ENCODE data around the gene PPP1R13L.

The PPP1R13L gene

GRCh38 chr19:45333609-45334303 is 71.1 kb downstream of the PPP1R13L start:
- TF ChIP-seq, protein P1, sequence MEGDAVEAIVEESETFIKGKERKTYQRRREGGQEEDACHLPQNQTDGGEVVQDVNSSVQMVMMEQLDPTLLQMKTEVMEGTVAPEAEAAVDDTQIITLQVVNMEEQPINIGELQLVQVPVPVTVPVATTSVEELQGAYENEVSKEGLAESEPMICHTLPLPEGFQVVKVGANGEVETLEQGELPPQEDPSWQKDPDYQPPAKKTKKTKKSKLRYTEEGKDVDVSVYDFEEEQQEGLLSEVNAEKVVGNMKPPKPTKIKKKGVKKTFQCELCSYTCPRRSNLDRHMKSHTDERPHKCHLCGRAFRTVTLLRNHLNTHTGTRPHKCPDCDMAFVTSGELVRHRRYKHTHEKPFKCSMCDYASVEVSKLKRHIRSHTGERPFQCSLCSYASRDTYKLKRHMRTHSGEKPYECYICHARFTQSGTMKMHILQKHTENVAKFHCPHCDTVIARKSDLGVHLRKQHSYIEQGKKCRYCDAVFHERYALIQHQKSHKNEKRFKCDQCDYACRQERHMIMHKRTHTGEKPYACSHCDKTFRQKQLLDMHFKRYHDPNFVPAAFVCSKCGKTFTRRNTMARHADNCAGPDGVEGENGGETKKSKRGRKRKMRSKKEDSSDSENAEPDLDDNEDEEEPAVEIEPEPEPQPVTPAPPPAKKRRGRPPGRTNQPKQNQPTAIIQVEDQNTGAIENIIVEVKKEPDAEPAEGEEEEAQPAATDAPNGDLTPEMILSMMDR (conservative IDR thresholded peaks at IDR 0.05) = no peak
- H3K27ac ChIP-seq = no peak overlapping the region

- H3K27ac ChIP-seq = no peak overlapping the region
Observed at GRCh38 chr19:45331411-45331810, 73.5 kb downstream of the PPP1R13L start.

More at GRCh38 chr19:45331411-45331810, 73.5 kb downstream of the PPP1R13L start:
- TF ChIP-seq, protein P1 (conservative IDR thresholded peaks at IDR 0.05) = no peak

All from VCaP (cell line).